Natural killer cell (primary cell): Measurements from ENCODE around the gene VSTM2B. TPM values are rescaled to one million over a fixed set of nuclear protein-coding genes. Genes with fewer than 3 reads are reported as not detected.

Source experiments
- ATAC-seq, 3 donors: fragments of 150-1000 bp in 2 of 3; fragments of 200-7000 bp in 1 of 3; cut with Tn5 transposase; 1 replicate in 1 of 3; 2 replicates in 2 of 3; pipeline ENCODE4 v1.10.0; 2021; ENCODE audit warnings: mild to moderate bottlenecking in 2 of 3, moderate library complexity in 2 of 3
- DNase-seq, 2 donors: peaks; one replicate each; pipeline versions ENCODE4 v3.0.0 to v3.0.0-alpha.2; 2013 to 2021; ENCODE audit warnings: mixed read lengths in 1 of 2
- H3K27ac ChIP-seq: one replicate; pipeline ENCODE4 v1.5.1; 2013; ENCODE audit warnings: mild to moderate bottlenecking, low read length
- H3K27me3 ChIP-seq: one replicate; pipeline ENCODE4 v1.6.1; 2013; ENCODE audit warnings: low read length; ENCODE audit not compliant: control insufficient read depth, insufficient read depth
- H3K36me3 ChIP-seq: one replicate; pipeline ENCODE4 v1.6.1; 2013; ENCODE audit warnings: low read length; ENCODE audit not compliant: control insufficient read depth, insufficient read depth
- H3K4me1 ChIP-seq: one replicate; pipeline ENCODE4 v1.6.1; 2013; ENCODE audit warnings: low read length; ENCODE audit not compliant: control insufficient read depth, insufficient read depth
- H3K4me3 ChIP-seq: one replicate; pipeline ENCODE4 v1.5.1; 2013; ENCODE audit warnings: low read length
- H3K9me3 ChIP-seq: one replicate; pipeline ENCODE4 v1.6.1; 2013; ENCODE audit warnings: low read length; ENCODE audit not compliant: control insufficient read depth, insufficient read depth
- H3K27ac Mint-ChIP-seq, 2 donors: one replicate each; pipeline ENCODE4 v1.8.0; 2022; ENCODE audit warnings: mild to moderate bottlenecking in 2 of 2, mixed read lengths in 2 of 2, moderate library complexity in 1 of 2
- H3K27me3 Mint-ChIP-seq, 2 donors: one replicate each; pipeline ENCODE4 v1.8.0; 2022; ENCODE audit warnings: low read depth in 2 of 2, mixed read lengths in 2 of 2
- H3K36me3 Mint-ChIP-seq: one replicate; pipeline ENCODE4 v1.8.0; 2022; ENCODE audit warnings: mixed read lengths
- H3K4me1 Mint-ChIP-seq, 2 donors: one replicate each; pipeline ENCODE4 v1.8.0; 2022; ENCODE audit warnings: mixed read lengths in 2 of 2
- H3K4me3 Mint-ChIP-seq: one replicate; pipeline ENCODE4 v1.8.0; 2022; ENCODE audit warnings: mild to moderate bottlenecking, moderate library complexity, mixed read lengths
- H3K9me3 Mint-ChIP-seq, 2 donors: one replicate each; pipeline ENCODE4 v1.8.0; 2022; ENCODE audit warnings: mixed read lengths in 2 of 2
- WGBS: methylation state at CpG from one replicate; pipeline ENCODE4 v1.1.7; 2013; ENCODE audit warnings: missing lambda C conversion rate; ENCODE audit not compliant: insufficient coverage; 5-methylcytosine and 5-hydroxymethylcytosine counted together
- intact Hi-C: fragments of 100-400 bp; cut with micrococcal nuclease; formaldehyde crosslinking; loops from one replicate; pipeline ENCODE4 v1.14.2; 2022
- total RNA-seq, 4 donors: library from RNA; stranded (reverse); fragments of 120-200 nt in 1 of 4; gene quantifications; one replicate each; pipeline versions ENCODE4 v1.2.3 to v1.2.4, GENCODE V29; 2013 to 2022
- TF ChIP-seq, protein P1 (sequence below): fragments of 200-600 bp; IDR thresholded peaks from one replicate; pipeline ENCODE4 v1.8.0; 2022; ENCODE audit warnings: antibody characterized with exemption

VSTM2B gene
- total RNA-seq, 3 donors from 2014 or later (not counting 1 experiment from before 2014, with no cell fraction given), result not detected

GRCh38 chr19:29565171-29565570, 39.4 kb downstream of the VSTM2B start:
- ATAC-seq, result no peak
- H3K9me3 Mint-ChIP-seq, result no peaks in the 10 kb centered on the region
- no peaks in the 10 kb centered on the region for H3K36me3 Mint-ChIP-seq
- Histone ChIP-seq H3K4me3 (no peak overlapping the region), H3K36me3 (no peaks in the 10 kb centered on the region), H3K27ac (no peak overlapping the region), H3K27me3 (no peaks in the 10 kb centered on the region), H3K4me1 (peaks cover 5% of the 10 kb centered on the region), H3K9me3 (no peaks in the 10 kb centered on the region)
- WGBS, result 84% methylated on average over 19 of the region's 19 CpGs
- no peak for DNase-seq
- peaks cover 0 to 7% of the 10 kb centered on the region in 2 donors for H3K4me1 Mint-ChIP-seq
- intact Hi-C loops, result no loop called here
- TF ChIP-seq, protein P1, sequence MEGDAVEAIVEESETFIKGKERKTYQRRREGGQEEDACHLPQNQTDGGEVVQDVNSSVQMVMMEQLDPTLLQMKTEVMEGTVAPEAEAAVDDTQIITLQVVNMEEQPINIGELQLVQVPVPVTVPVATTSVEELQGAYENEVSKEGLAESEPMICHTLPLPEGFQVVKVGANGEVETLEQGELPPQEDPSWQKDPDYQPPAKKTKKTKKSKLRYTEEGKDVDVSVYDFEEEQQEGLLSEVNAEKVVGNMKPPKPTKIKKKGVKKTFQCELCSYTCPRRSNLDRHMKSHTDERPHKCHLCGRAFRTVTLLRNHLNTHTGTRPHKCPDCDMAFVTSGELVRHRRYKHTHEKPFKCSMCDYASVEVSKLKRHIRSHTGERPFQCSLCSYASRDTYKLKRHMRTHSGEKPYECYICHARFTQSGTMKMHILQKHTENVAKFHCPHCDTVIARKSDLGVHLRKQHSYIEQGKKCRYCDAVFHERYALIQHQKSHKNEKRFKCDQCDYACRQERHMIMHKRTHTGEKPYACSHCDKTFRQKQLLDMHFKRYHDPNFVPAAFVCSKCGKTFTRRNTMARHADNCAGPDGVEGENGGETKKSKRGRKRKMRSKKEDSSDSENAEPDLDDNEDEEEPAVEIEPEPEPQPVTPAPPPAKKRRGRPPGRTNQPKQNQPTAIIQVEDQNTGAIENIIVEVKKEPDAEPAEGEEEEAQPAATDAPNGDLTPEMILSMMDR, result no peak
- H3K4me3 Mint-ChIP-seq, result no peak overlapping the region
- no peak overlapping the region for H3K27ac Mint-ChIP-seq
- peaks cover 8 to 10% of the 10 kb centered on the region in 2 donors for H3K27me3 Mint-ChIP-seq

GRCh38 chr19:29566496-29567054, 40.8 kb downstream of the VSTM2B start:
- intact Hi-C loops, result no loop called here
- H3K27ac Mint-ChIP-seq, result peak overlapping the region in 1 of 2 donors; percentile 44
- H3K36me3 Mint-ChIP-seq, result no peaks in the 10 kb centered on the region
- no peak overlapping the region for H3K4me3 Mint-ChIP-seq
- Histone ChIP-seq H3K27ac (no peak overlapping the region), H3K4me3 (no peak overlapping the region), H3K27me3 (no peaks in the 10 kb centered on the region), H3K9me3 (no peaks in the 10 kb centered on the region), H3K4me1 (peaks cover 5% of the 10 kb centered on the region), H3K36me3 (no peaks in the 10 kb centered on the region)
- ATAC-seq (no peak), DNase-seq (no peak)
- H3K4me1 Mint-ChIP-seq, result peaks cover 0 to 7% of the 10 kb centered on the region in 2 donors
- H3K27me3 Mint-ChIP-seq, result peaks cover 8 to 11% of the 10 kb centered on the region in 2 donors
- WGBS, result 73% methylated on average over 3 of the region's 3 CpGs
- TF ChIP-seq, protein P1, result no peak
- no peaks in the 10 kb centered on the region for H3K9me3 Mint-ChIP-seq

- TF ChIP-seq, protein P1, result no peak
- ATAC-seq, result no peak
- H3K4me1 Mint-ChIP-seq, result peaks cover 0 to 7% of the 10 kb centered on the region in 2 donors
Measured at GRCh38 chr19:29567366-29567915, 41.6 kb downstream of the VSTM2B start.

More at GRCh38 chr19:29567366-29567915, 41.6 kb downstream of the VSTM2B start:
- Mint-ChIP-seq H3K4me3 (no peak overlapping the region), H3K36me3 (no peaks in the 10 kb centered on the region), H3K27me3 (peaks cover 11 to 12% of the 10 kb centered on the region in 2 donors), H3K9me3 (no peaks in the 10 kb centered on the region), H3K27ac (no peak overlapping the region)
- Histone ChIP-seq H3K4me1 (peaks cover 5% of the 10 kb centered on the region), H3K27ac (no peak overlapping the region), H3K27me3 (no peaks in the 10 kb centered on the region), H3K4me3 (no peak overlapping the region), H3K36me3 (no peaks in the 10 kb centered on the region), H3K9me3 (no peaks in the 10 kb centered on the region)
- intact Hi-C loops, result no loop called here
- DNase-seq, result no peak
- 71% methylated on average over 2 of the region's 2 CpGs for WGBS
